Mesendoderm (in vitro differentiated cells): Measurements from ENCODE around the gene GP5.

Experiments used
- DNase-seq: peaks from one replicate; pipeline ENCODE4 v3.0.0; 2013
- H2AK5ac ChIP-seq: 2 replicates; pipeline ENCODE4 v1.6.1; 2013; ENCODE audit warnings: low read length, inconsistent platforms
- H2BK120ac ChIP-seq: 2 replicates; pipeline ENCODE4 v1.6.1; 2013; ENCODE audit warnings: low read depth, mild to moderate bottlenecking, low read length, moderate library complexity, mixed read lengths
- H2BK15ac ChIP-seq: replicated peaks from 2 replicates; pipeline ENCODE4 v1.6.1; 2013; ENCODE audit warnings: low read depth, mild to moderate bottlenecking, moderate library complexity
- H2BK5ac ChIP-seq: 2 replicates; pipeline ENCODE4 v1.6.1; 2013; ENCODE audit warnings: low read length, inconsistent platforms
- H3K18ac ChIP-seq: 2 replicates; pipeline ENCODE4 v1.6.1; 2013; ENCODE audit warnings: mild to moderate bottlenecking, low read length, mixed read lengths
- H3K23ac ChIP-seq: one replicate; pipeline ENCODE4 v1.6.1; 2013; ENCODE audit warnings: low read length
- H3K27ac ChIP-seq: 2 replicates; pipeline ENCODE4 v1.5.1; 2013; ENCODE audit warnings: low read depth, mild to moderate bottlenecking, inconsistent platforms, low read length, moderate library complexity
- H3K27me3 ChIP-seq: 2 replicates; pipeline ENCODE4 v1.6.1; 2013; ENCODE audit warnings: low read length, control low read depth, mild to moderate bottlenecking, inconsistent platforms; ENCODE audit not compliant: insufficient read depth, poor library complexity
- H3K36me3 ChIP-seq: 2 replicates; pipeline ENCODE4 v1.6.1; 2013; ENCODE audit warnings: low read length, inconsistent platforms; ENCODE audit not compliant: control insufficient read depth, insufficient read depth
- H3K4ac ChIP-seq: one replicate; pipeline ENCODE4 v1.6.1; 2013; ENCODE audit warnings: low read depth, mild to moderate bottlenecking, low read length, moderate library complexity
- H3K4me1 ChIP-seq: 2 replicates; pipeline ENCODE4 v1.6.1; 2013; ENCODE audit warnings: low read depth, low read length, inconsistent platforms; ENCODE audit not compliant: control insufficient read depth
- H3K4me2 ChIP-seq: 2 replicates; pipeline ENCODE4 v1.6.1; 2013; ENCODE audit warnings: low read length
- H3K4me3 ChIP-seq: 2 replicates; pipeline ENCODE4 v1.5.1; 2013; ENCODE audit warnings: mild to moderate bottlenecking, low read length
- H3K56ac ChIP-seq: one replicate; pipeline ENCODE4 v1.6.1; 2013; ENCODE audit warnings: low read length
- H3K79me1 ChIP-seq: 2 replicates; pipeline ENCODE4 v1.6.1; 2013; ENCODE audit warnings: low read length, inconsistent platforms
- H3K79me2 ChIP-seq: 2 replicates; pipeline ENCODE4 v1.6.1; 2013; ENCODE audit warnings: mild to moderate bottlenecking, low read length; ENCODE audit not compliant: control insufficient read depth, insufficient read depth
- H3K9ac ChIP-seq: 2 replicates; pipeline ENCODE4 v1.6.1; 2013; ENCODE audit warnings: low read length, inconsistent platforms
- H4K5ac ChIP-seq: one replicate; pipeline ENCODE4 v1.6.1; 2013; ENCODE audit warnings: low read length
- H4K8ac ChIP-seq: one replicate; pipeline ENCODE4 v1.6.1; 2013; ENCODE audit warnings: low read depth, mild to moderate bottlenecking, control low read depth, low read length, moderate library complexity
- WGBS: extraction: QIAGEN DNeasy Blood & Tissue Kit; methylation state at CpG from one replicate; pipeline ENCODE4 v1.1.7; 2013; ENCODE audit warnings: low lambda C conversion rate, missing lambda C conversion rate; ENCODE audit not compliant: insufficient coverage; ENCODE audit errors: extremely low coverage; 5-methylcytosine and 5-hydroxymethylcytosine counted together

The GP5 gene

GRCh38 chr3:194364652-194365434, 34.2 kb downstream of the GP5 start:
- Histone ChIP-seq H3K4ac (no peak overlapping the region), H3K4me3 (no peak overlapping the region), H4K5ac (no peak overlapping the region), H2BK120ac (no peak overlapping the region), H2BK15ac (no peak overlapping the region), H4K8ac (no peak overlapping the region), H3K9ac (no peak overlapping the region), H3K79me1 (no peaks in the 10 kb centered on the region), H3K56ac (peak overlapping the region; percentile 56), H3K4me1 (peaks cover 2% of the 10 kb centered on the region), H3K79me2 (no peaks in the 10 kb centered on the region), H3K27ac (no peak overlapping the region), H2AK5ac (no peak overlapping the region), H3K36me3 (no peaks in the 10 kb centered on the region), H2BK5ac (no peak overlapping the region), H3K18ac (no peak overlapping the region), H3K23ac (no peak overlapping the region), H3K27me3 (no peaks in the 10 kb centered on the region), H3K4me2 (no peak overlapping the region)
- peak; percentile 60 for DNase-seq
- WGBS = no CpG with 5 or more reads among the region's 20 CpGs

GRCh38 chr3:194364314-194364651, 34.8 kb downstream of the GP5 start:
- Histone ChIP-seq H2BK15ac (no peak overlapping the region), H3K9ac (no peak overlapping the region), H4K5ac (no peak overlapping the region), H3K18ac (no peak overlapping the region), H3K4me2 (no peak overlapping the region), H3K23ac (no peak overlapping the region), H2BK120ac (no peak overlapping the region), H3K4ac (no peak overlapping the region), H3K56ac (no peak overlapping the region), H3K27me3 (no peaks in the 10 kb centered on the region), H4K8ac (no peak overlapping the region), H3K27ac (no peak overlapping the region), H3K36me3 (no peaks in the 10 kb centered on the region), H3K79me2 (no peaks in the 10 kb centered on the region), H2BK5ac (no peak overlapping the region), H3K79me1 (no peaks in the 10 kb centered on the region), H3K4me1 (peaks cover under 1% of the 10 kb centered on the region), H2AK5ac (no peak overlapping the region), H3K4me3 (no peak overlapping the region)
- DNase-seq = no peak
- no CpG with 5 or more reads among the region's 3 CpGs for WGBS

GRCh38 chr3:194360568-194360967, 38.5 kb downstream of the GP5 start:
- Histone ChIP-seq H3K4ac (no peak overlapping the region), H4K8ac (no peak overlapping the region), H3K18ac (no peak overlapping the region), H3K4me2 (no peak overlapping the region), H3K56ac (no peak overlapping the region), H3K79me1 (no peaks in the 10 kb centered on the region), H2AK5ac (no peak overlapping the region), H2BK120ac (no peak overlapping the region), H3K9ac (no peak overlapping the region), H4K5ac (no peak overlapping the region), H3K27me3 (no peaks in the 10 kb centered on the region), H3K4me3 (no peak overlapping the region), H3K79me2 (no peaks in the 10 kb centered on the region), H3K23ac (no peak overlapping the region), H2BK5ac (no peak overlapping the region), H3K4me1 (no peaks in the 10 kb centered on the region), H2BK15ac (no peak overlapping the region), H3K36me3 (no peaks in the 10 kb centered on the region), H3K27ac (no peak overlapping the region)
- no peak for DNase-seq
- no CpG with 5 or more reads among the region's 18 CpGs for WGBS

GRCh38 chr3:194357681-194358080, 41.4 kb downstream of the GP5 start:
- no CpG with 5 or more reads among the region's 11 CpGs for WGBS
- DNase-seq = no peak
- Histone ChIP-seq H3K56ac (no peak overlapping the region), H3K27ac (no peak overlapping the region), H3K36me3 (no peaks in the 10 kb centered on the region), H4K8ac (no peak overlapping the region), H4K5ac (no peak overlapping the region), H3K23ac (no peak overlapping the region), H2BK5ac (no peak overlapping the region), H3K4me2 (no peak overlapping the region), H3K27me3 (no peaks in the 10 kb centered on the region), H3K79me2 (no peaks in the 10 kb centered on the region), H2BK15ac (no peak overlapping the region), H3K4me1 (no peaks in the 10 kb centered on the region), H3K79me1 (no peaks in the 10 kb centered on the region), H3K18ac (no peak overlapping the region), H3K4me3 (no peak overlapping the region), H3K9ac (no peak overlapping the region), H2AK5ac (no peak overlapping the region), H2BK120ac (no peak overlapping the region), H3K4ac (no peak overlapping the region)

- no CpG with 5 or more reads among the region's 7 CpGs for WGBS
- no peak overlapping the region for H2BK120ac ChIP-seq
Measured at GRCh38 chr3:194355379-194355778, 43.7 kb downstream of the GP5 start.

GRCh38 chr3:194354315-194354714, 44.8 kb downstream of the GP5 start:
- Histone ChIP-seq H3K36me3 (no peaks in the 10 kb centered on the region), H4K8ac (no peak overlapping the region), H2BK15ac (no peak overlapping the region), H2BK120ac (no peak overlapping the region), H3K4me3 (no peak overlapping the region), H3K4ac (no peak overlapping the region), H3K79me2 (no peaks in the 10 kb centered on the region), H3K4me2 (no peak overlapping the region), H2BK5ac (no peak overlapping the region), H3K27me3 (no peaks in the 10 kb centered on the region), H3K9ac (no peak overlapping the region), H3K4me1 (no peaks in the 10 kb centered on the region), H4K5ac (no peak overlapping the region), H3K23ac (no peak overlapping the region), H2AK5ac (no peak overlapping the region), H3K79me1 (no peaks in the 10 kb centered on the region), H3K27ac (no peak overlapping the region), H3K18ac (no peak overlapping the region), H3K56ac (no peak overlapping the region)
- WGBS = no CpG with 5 or more reads among the region's 2 CpGs
- DNase-seq = no peak

More at GRCh38 chr3:194355379-194355778, 43.7 kb downstream of the GP5 start:
- Histone ChIP-seq H3K56ac (no peak overlapping the region), H3K9ac (no peak overlapping the region), H2AK5ac (no peak overlapping the region), H3K27ac (no peak overlapping the region), H3K18ac (no peak overlapping the region), H3K23ac (no peak overlapping the region), H3K79me2 (no peaks in the 10 kb centered on the region), H3K79me1 (no peaks in the 10 kb centered on the region), H4K8ac (no peak overlapping the region), H3K4me3 (no peak overlapping the region), H3K4me2 (no peak overlapping the region), H3K4ac (no peak overlapping the region), H2BK5ac (no peak overlapping the region), H3K27me3 (no peaks in the 10 kb centered on the region), H3K36me3 (no peaks in the 10 kb centered on the region), H4K5ac (no peak overlapping the region), H3K4me1 (no peaks in the 10 kb centered on the region), H2BK15ac (no peak overlapping the region)
- DNase-seq = no peak
